Endothelial cell of umbilical vein (primary cell): ENCODE measurements around the gene SMOC1. TPM values are rescaled to one million over a fixed set of nuclear protein-coding genes. Genes with fewer than 3 reads are reported as not detected.

Experiments
- BruUV-seq: library from RNA; stranded (reverse); fragments of 400-500 nt; replicated peaks from 2 replicates; lab custom pipeline; 2021; lab: Mats Ljungman, UMichigan
- CTCF ChIA-PET: fragments of 300-600, 350-600 bp; sonication (Branson Sonifier 250); formaldehyde crosslinking; loops from one replicate; lab custom pipeline; 2021; ENCODE audit warnings: antibody characterized with exemption, inconsistent platforms; lab: Charles Lee
- POLR2A ChIA-PET: fragments of 300-600, 350-600 bp; sonication (Branson Sonifier 250); formaldehyde crosslinking; loops from one replicate; lab custom pipeline; 2021; ENCODE audit warnings: antibody characterized with exemption, inconsistent platforms; lab: Charles Lee
- DNase-seq: peaks from one replicate; pipeline ENCODE4 v3.0.0-alpha.2; 2011; ENCODE audit warnings: low read depth, low spot score
- FAIRE-seq: peaks from 2 replicates; lab custom pipeline; 2011; peaks lifted over from hg19 to GRCh38; lab: Jason Lieb, UNC
- H2AFZ ChIP-seq: 2 replicates; pipeline ENCODE4 v1.6.0; 2012; ENCODE audit warnings: low read depth, low read length, control low read depth, inconsistent platforms
- H3K27ac ChIP-seq: 2 replicates; pipeline ENCODE4 v1.5.1; 2011; ENCODE audit warnings: low read depth, mild to moderate bottlenecking, control low read depth, low read length, moderate library complexity; ENCODE audit not compliant: insufficient read depth
- H3K27me3 ChIP-seq, 2 experiments: 2 replicates each; pipeline versions ENCODE4 v1.6.0 to v1.6.1; 2011; ENCODE audit warnings: low read length in 2 of 2, mixed read lengths in 1 of 2; ENCODE audit not compliant: control insufficient read depth in 2 of 2, insufficient read depth in 2 of 2
- H3K36me3 ChIP-seq, 2 experiments: 2 replicates in 1 of 2; 3 replicates in 1 of 2; pipeline ENCODE4 v1.5.1; 2011; ENCODE audit warnings: low read length in 2 of 2, mild to moderate bottlenecking in 1 of 2, moderate library complexity in 1 of 2; ENCODE audit not compliant: control insufficient read depth in 2 of 2, insufficient read depth in 2 of 2; ENCODE audit errors: extremely low read depth in 1 of 2
- H3K4me1 ChIP-seq: 3 replicates; pipeline ENCODE4 v1.5.1; 2011; ENCODE audit warnings: mild to moderate bottlenecking, low read length; ENCODE audit not compliant: control insufficient read depth, insufficient read depth; ENCODE audit errors: extremely low read depth
- H3K4me2 ChIP-seq: 2 replicates; pipeline ENCODE4 v1.6.1; 2011; ENCODE audit warnings: low read length, control low read depth, mixed read lengths; ENCODE audit not compliant: insufficient read depth
- H3K4me3 ChIP-seq, 3 experiments: fragments of 200-600 bp in 1 of 3; sonication (generic), shearing (Covaris generic) in 1 of 3; replicated peaks in 1 of 3; 2 replicates each; pipeline ENCODE4 v1.5.1; 2011 to 2016; ENCODE audit warnings: control low read depth in 3 of 3, low read length in 3 of 3, mild to moderate bottlenecking in 2 of 3, inconsistent platforms in 1 of 3, low read depth in 1 of 3, moderate library complexity in 1 of 3; ENCODE audit not compliant: insufficient read depth in 1 of 3
- H3K79me2 ChIP-seq: 2 replicates; pipeline ENCODE4 v1.6.0; 2012; ENCODE audit warnings: low read length, inconsistent platforms; ENCODE audit not compliant: control insufficient read depth, insufficient read depth
- H3K9ac ChIP-seq: replicated peaks from 2 replicates; pipeline ENCODE3; 2011; ENCODE audit warnings: low read length, control low read depth; ENCODE audit not compliant: insufficient read depth; ENCODE audit errors: extremely low read depth
- H3K9me1 ChIP-seq: replicated peaks from 3 replicates; pipeline ENCODE4 v1.6.0; 2011; ENCODE audit warnings: mild to moderate bottlenecking, low read length; ENCODE audit not compliant: control insufficient read depth, insufficient read depth; ENCODE audit errors: extremely low read depth
- H3K9me3 ChIP-seq: replicated peaks from 2 replicates; pipeline ENCODE4 v1.5.1; 2012; ENCODE audit warnings: low read length, inconsistent platforms; ENCODE audit not compliant: control insufficient read depth, insufficient read depth
- H4K20me1 ChIP-seq: replicated peaks from 2 replicates; pipeline ENCODE3; 2011; ENCODE audit warnings: mild to moderate bottlenecking, low read length; ENCODE audit not compliant: control insufficient read depth, insufficient read depth; ENCODE audit errors: extremely low read depth
- EZH2 ChIP-seq: IDR thresholded peaks from 2 replicates; pipeline ENCODE4 v1.6.1; 2012; ENCODE audit warnings: borderline replicate concordance, low read depth, mild to moderate bottlenecking, moderate library complexity, low read length, inconsistent platforms; ENCODE audit not compliant: severe bottlenecking
- FOS ChIP-seq: IDR thresholded peaks from 2 replicates; pipeline ENCODE4 v1.6.1; 2011; ENCODE audit warnings: mild to moderate bottlenecking, low read length, moderate library complexity, borderline replicate concordance; ENCODE audit not compliant: insufficient read depth
- GATA2 ChIP-seq: IDR thresholded peaks from 2 replicates; pipeline ENCODE4 v1.7.0; 2011; ENCODE audit warnings: low read depth, mild to moderate bottlenecking, moderate library complexity, mixed read lengths, low read length; ENCODE audit not compliant: insufficient read length, insufficient read depth
- JUN ChIP-seq: IDR thresholded peaks from 2 replicates; pipeline ENCODE4 v1.6.1; 2011; ENCODE audit warnings: borderline replicate concordance, low read depth; ENCODE audit not compliant: insufficient read length, insufficient read depth
- MAX ChIP-seq: IDR thresholded peaks from 2 replicates; pipeline ENCODE4 v1.6.1; 2011; ENCODE audit not compliant: insufficient read depth, insufficient read length
- MYC ChIP-seq: IDR thresholded peaks from one replicate; pipeline ENCODE4 v1.6.1; 2011; ENCODE audit warnings: mild to moderate bottlenecking, low read depth, low read length
- POLR2A ChIP-seq: IDR thresholded peaks from 2 replicates; pipeline ENCODE4 v1.6.1; 2012; ENCODE audit warnings: low read depth, mild to moderate bottlenecking, control low read depth, low read length
- POLR2AphosphoS5 ChIP-seq: IDR thresholded peaks from 2 replicates; pipeline ENCODE4 v1.6.1; 2012; ENCODE audit warnings: low read depth, mild to moderate bottlenecking, control low read depth, low read length, moderate library complexity; ENCODE audit not compliant: insufficient read depth
- dilution Hi-C: fragments of 300-500 bp; cut with MboI; formaldehyde crosslinking; loops from one replicate; pipeline ENCODE4 v1.15.0; 2019; ENCODE audit warnings: low sequenced_read_pairs; ENCODE audit not compliant: extremely low pct_ligation_motif_present
- intact Hi-C: fragments of 100-400 bp; cut with micrococcal nuclease; formaldehyde crosslinking; loops from one replicate; pipeline ENCODE4 v1.10.0; 2022
- polyA plus RNA-seq, 4 experiments: library from polyadenylated mRNA; depleted of rRNA in 3 of 4; stranded (reverse) in 3 of 4; unstranded in 1 of 4; fragments of >200 nt; gene quantifications; 2 replicates each; pipeline versions ENCODE4 v1.2.1 to v1.2.3, GENCODE V29; 2011 to 2012; ENCODE audit warnings: missing spikeins in 1 of 4
- total RNA-seq: library from RNA; stranded (reverse); gene quantifications from 2 replicates; pipeline ENCODE4 v1.2.3, GENCODE V29; 2021
- TF ChIP-seq, protein P1 (sequence below), 2 donors: IDR thresholded peaks; 1 replicate in 1 of 2; 2 replicates in 1 of 2; pipeline ENCODE4 v1.5.1; 2011; ENCODE audit warnings: low read length in 2 of 2, mild to moderate bottlenecking in 2 of 2, moderate library complexity in 2 of 2, control low read depth in 1 of 2, inconsistent platforms in 1 of 2, low read depth in 1 of 2; ENCODE audit not compliant: insufficient read depth in 1 of 2; ENCODE audit errors: extremely low read depth in 1 of 2

Gene SMOC1
- total and polyA plus RNA-seq, 2 donors (not counting 3 experiments of a cell fraction or from before 2014, with no cell fraction given) = 0.97 to 1.1 TPM

DNA sequence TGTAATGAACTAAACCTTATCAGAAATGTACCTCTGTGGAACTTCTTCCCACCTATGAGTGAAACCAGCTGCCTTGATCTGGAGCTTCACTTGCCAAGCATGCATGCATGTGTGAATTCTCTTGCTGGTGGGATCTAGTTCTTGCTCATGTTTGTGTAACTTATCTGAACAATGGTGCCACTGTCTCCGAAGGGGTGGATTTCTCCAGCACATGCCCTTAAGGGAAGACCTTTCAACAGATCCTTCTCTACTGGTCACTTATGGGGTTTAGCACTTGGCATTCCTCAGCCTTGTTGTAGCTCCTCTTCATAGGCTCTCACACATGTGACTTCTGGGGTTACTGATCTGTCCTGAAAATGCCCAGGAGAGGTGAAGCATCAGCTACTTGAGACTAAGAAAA lies 25.0 kb downstream of the SMOC1 start:
- no peak for FAIRE-seq
- Histone ChIP-seq H3K4me1 (peaks cover 15% of the 10 kb centered on the region), H3K4me3 (no peak overlapping the region), H3K9me3 (no peaks in the 10 kb centered on the region), H3K79me2 (no peaks in the 10 kb centered on the region), H4K20me1 (no peaks in the 10 kb centered on the region), H3K36me3 (no peaks in the 10 kb centered on the region), H3K27me3 (peaks cover 0 to 2% of the 10 kb centered on the region in 2 experiments), H3K27ac (no peak overlapping the region), H2AFZ (no peak overlapping the region), H3K9me1 (no peaks in the 10 kb centered on the region), H3K4me2 (no peak overlapping the region), H3K9ac (no peak overlapping the region)
- intact Hi-C loops (no loop called here), dilution Hi-C loops (no loop called here)
- no TSS peak for BruUV-seq
- no peak for TF ChIP-seq POLR2AphosphoS5
- no peak for DNase-seq
- ChIA-PET POLR2A (no interaction called here), CTCF (no interaction called here)

GRCh38 chr14:69906201-69906600 lies 27.0 kb downstream of the SMOC1 start:
- dilution Hi-C loops (no loop called here), intact Hi-C loops (no loop called here)
- no peak for DNase-seq
- Histone ChIP-seq H3K9ac (no peak overlapping the region), H3K9me1 (no peaks in the 10 kb centered on the region), H3K36me3 (no peaks in the 10 kb centered on the region), H3K79me2 (no peaks in the 10 kb centered on the region), H2AFZ (no peak overlapping the region), H3K27me3 (peaks cover 0 to 2% of the 10 kb centered on the region in 2 experiments), H3K4me1 (peaks cover 8% of the 10 kb centered on the region), H4K20me1 (no peaks in the 10 kb centered on the region), H3K4me3 (no peak overlapping the region), H3K27ac (no peak overlapping the region), H3K9me3 (no peaks in the 10 kb centered on the region), H3K4me2 (no peak overlapping the region)
- ChIA-PET CTCF (no interaction called here), POLR2A (no interaction called here)
- TF ChIP-seq GATA2 (no peak), POLR2A (no peak), JUN (no peak), MYC (no peak), MAX (no peak), FOS (no peak), EZH2 (no peak), POLR2AphosphoS5 (no peak)
- TF ChIP-seq, protein P1, sequence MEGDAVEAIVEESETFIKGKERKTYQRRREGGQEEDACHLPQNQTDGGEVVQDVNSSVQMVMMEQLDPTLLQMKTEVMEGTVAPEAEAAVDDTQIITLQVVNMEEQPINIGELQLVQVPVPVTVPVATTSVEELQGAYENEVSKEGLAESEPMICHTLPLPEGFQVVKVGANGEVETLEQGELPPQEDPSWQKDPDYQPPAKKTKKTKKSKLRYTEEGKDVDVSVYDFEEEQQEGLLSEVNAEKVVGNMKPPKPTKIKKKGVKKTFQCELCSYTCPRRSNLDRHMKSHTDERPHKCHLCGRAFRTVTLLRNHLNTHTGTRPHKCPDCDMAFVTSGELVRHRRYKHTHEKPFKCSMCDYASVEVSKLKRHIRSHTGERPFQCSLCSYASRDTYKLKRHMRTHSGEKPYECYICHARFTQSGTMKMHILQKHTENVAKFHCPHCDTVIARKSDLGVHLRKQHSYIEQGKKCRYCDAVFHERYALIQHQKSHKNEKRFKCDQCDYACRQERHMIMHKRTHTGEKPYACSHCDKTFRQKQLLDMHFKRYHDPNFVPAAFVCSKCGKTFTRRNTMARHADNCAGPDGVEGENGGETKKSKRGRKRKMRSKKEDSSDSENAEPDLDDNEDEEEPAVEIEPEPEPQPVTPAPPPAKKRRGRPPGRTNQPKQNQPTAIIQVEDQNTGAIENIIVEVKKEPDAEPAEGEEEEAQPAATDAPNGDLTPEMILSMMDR (IDR thresholded peaks at IDR 0.05; ENCODE audit: extremely low read depth in 1 of 2, insufficient read depth in 1 of 2, low read depth in 1 of 2, low read length in 2 of 2) = no peak
- FAIRE-seq = no peak
- BruUV-seq = no TSS peak
